Smooth muscle cell (in vitro differentiated cells): ENCODE measurements around the gene APOC3. TPM values are rescaled to one million over a fixed set of nuclear protein-coding genes. Genes with fewer than 3 reads are reported as not detected.

Experiments
- DNase-seq: peaks from one replicate; lab custom pipeline; 2025; ENCODE audit not compliant: unreplicated experiment; lab: John Stamatoyannopoulos, UW
- H2AFZ ChIP-seq: fragments of 200-600 bp; sonication (generic); 2 replicates; pipeline ENCODE4 v1.6.0; 2016; ENCODE audit warnings: antibody characterized with exemption, low read depth, mild to moderate bottlenecking
- H3F3A ChIP-seq: fragments of 200-600 bp; sonication (generic); 2 replicates; pipeline ENCODE4 v1.6.0; 2017; ENCODE audit warnings: antibody characterized with exemption, low read depth
- H3K27ac ChIP-seq: fragments of 200-600 bp; sonication (generic); 2 replicates; pipeline ENCODE4 v1.5.1; 2016; ENCODE audit warnings: low read depth, mild to moderate bottlenecking
- H3K27me3 ChIP-seq: fragments of 200-600 bp; sonication (generic); 2 replicates; pipeline ENCODE4 v1.6.1; 2016; ENCODE audit warnings: low read depth, mild to moderate bottlenecking
- H3K36me3 ChIP-seq: fragments of 200-600 bp; sonication (generic); 2 replicates; pipeline ENCODE4 v1.5.1; 2016; ENCODE audit warnings: low read depth
- H3K4me1 ChIP-seq: fragments of 200-600 bp; sonication (generic); 2 replicates; pipeline ENCODE4 v1.5.1; 2016; ENCODE audit warnings: low read depth
- H3K4me2 ChIP-seq: fragments of 200-600 bp; sonication (generic); 2 replicates; pipeline ENCODE4 v1.6.0; 2016; ENCODE audit warnings: mild to moderate bottlenecking
- H3K4me3 ChIP-seq: fragments of 200-600 bp; sonication (generic); 2 replicates; pipeline ENCODE4 v1.5.1; 2016; ENCODE audit warnings: mild to moderate bottlenecking
- H3K79me2 ChIP-seq: fragments of 200-600 bp; sonication (generic); 2 replicates; pipeline ENCODE4 v1.6.0; 2016; ENCODE audit warnings: low read depth, mild to moderate bottlenecking
- H3K9ac ChIP-seq: fragments of 200-600 bp; sonication (generic); 2 replicates; pipeline ENCODE4 v1.6.0; 2016; ENCODE audit warnings: low read depth
- H3K9me3 ChIP-seq: fragments of 200-600 bp; sonication (generic); replicated peaks from 2 replicates; pipeline ENCODE4 v1.5.1; 2016; ENCODE audit warnings: low read depth
- H4K20me1 ChIP-seq: fragments of 200-600 bp; sonication (generic); 2 replicates; pipeline ENCODE4 v1.6.0; 2016; ENCODE audit warnings: low read depth
- CTCF ChIP-seq: fragments of 200-600 bp; sonication (generic); IDR thresholded peaks from 2 replicates; pipeline ENCODE4 v1.5.1; 2017; ENCODE audit warnings: borderline replicate concordance, mild to moderate bottlenecking, antibody characterized with exemption; ENCODE audit not compliant: insufficient read depth, poor library complexity, severe bottlenecking
- WGBS: methylation state at CpG from one replicate; pipeline ENCODE4 v1.1.7; 2016; ENCODE audit warnings: low lambda C conversion rate; 5-methylcytosine and 5-hydroxymethylcytosine counted together
- polyA plus RNA-seq: library from polyadenylated mRNA; unstranded; fragments of >200 nt; fragmentation: Nextera tagmentation; extraction: Ambion mirVana; gene quantifications from 2 replicates; pipeline ENCODE4 v1.2.1, GENCODE V29; 2016
- total RNA-seq: library from RNA; depleted of rRNA; stranded (reverse); fragments of >200 nt; gene quantifications from 2 replicates; pipeline ENCODE4 v1.2.3, GENCODE V29; 2014

The APOC3 gene
- total and polyA plus RNA-seq, 2 experiments from 2014 or later = 0.54 TPM; not detected in 1

- no peak overlapping the region for H3K27ac ChIP-seq
- H3K4me3 ChIP-seq = no peak overlapping the region
- no peaks in the 10 kb centered on the region for H3K9me3 ChIP-seq
- no peaks in the 10 kb centered on the region for H4K20me1 ChIP-seq
- no peaks in the 10 kb centered on the region for H3K36me3 ChIP-seq
- no peak overlapping the region for H3K4me2 ChIP-seq
- DNase-seq = no peak
- 75% methylated on average over 6 of the region's 6 CpGs for WGBS
- no peaks in the 10 kb centered on the region for H3K27me3 ChIP-seq
- H2AFZ ChIP-seq = no peak overlapping the region
- peaks cover 3% of the 10 kb centered on the region for H3K4me1 ChIP-seq
- TF ChIP-seq CTCF = no peak
- no peak overlapping the region for H3K9ac ChIP-seq
- no peaks in the 10 kb centered on the region for H3F3A ChIP-seq
- H3K79me2 ChIP-seq = no peaks in the 10 kb centered on the region
Measured at GRCh38 chr11:116840224-116840745, 10.6 kb downstream of the APOC3 start.

DNA sequence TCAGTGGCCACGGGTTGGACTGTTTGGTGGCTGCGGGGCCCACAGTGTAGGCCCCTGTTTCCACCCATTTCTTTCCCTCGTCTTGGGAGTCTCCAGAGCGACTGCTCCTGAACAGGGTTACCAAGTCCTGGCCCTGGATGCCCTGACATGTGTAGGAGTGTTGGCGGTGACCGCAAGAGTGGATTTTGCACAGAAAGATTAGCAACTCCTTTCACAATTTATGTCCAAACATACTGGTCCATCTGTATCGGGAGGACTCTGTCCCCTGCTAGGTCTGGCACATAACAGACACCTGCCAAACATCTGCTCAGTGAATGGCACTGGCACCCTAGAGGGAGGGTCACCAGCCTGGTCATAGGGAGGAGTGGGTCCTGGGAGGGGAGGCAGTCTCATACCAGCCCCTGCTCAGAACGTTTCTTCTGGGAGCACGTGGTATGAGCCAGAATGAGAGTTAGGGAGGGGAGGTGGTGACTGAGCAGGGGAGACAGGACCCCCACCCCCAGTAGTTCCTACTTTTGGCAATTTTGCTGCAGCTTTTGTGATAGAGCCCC, 11.1 kb downstream of the APOC3 start:
- WGBS = 84% methylated on average over 9 of the region's 9 CpGs
- Histone ChIP-seq H3K9ac (no peak overlapping the region), H3K27ac (no peak overlapping the region), H3K4me2 (no peak overlapping the region), H3K27me3 (no peaks in the 10 kb centered on the region), H3F3A (no peaks in the 10 kb centered on the region), H3K4me3 (no peak overlapping the region), H3K79me2 (no peaks in the 10 kb centered on the region), H3K4me1 (peaks cover 3% of the 10 kb centered on the region), H3K9me3 (no peaks in the 10 kb centered on the region), H4K20me1 (no peaks in the 10 kb centered on the region), H3K36me3 (no peaks in the 10 kb centered on the region), H2AFZ (no peak overlapping the region)
- no peak for DNase-seq
- TF ChIP-seq CTCF = no peak

GRCh38 chr11:116842117-116842516, 12.4 kb downstream of the APOC3 start:
- no peaks in the 10 kb centered on the region for H3K36me3 ChIP-seq
- H3K27me3 ChIP-seq = no peaks in the 10 kb centered on the region
- H2AFZ ChIP-seq = no peak overlapping the region
- no peak for TF ChIP-seq CTCF
- H3K9me3 ChIP-seq = no peaks in the 10 kb centered on the region
- H3K4me3 ChIP-seq = no peak overlapping the region
- H3K9ac ChIP-seq = no peak overlapping the region
- 94% methylated on average over 4 of the region's 4 CpGs for WGBS
- no peak overlapping the region for H3K27ac ChIP-seq
- no peak for DNase-seq
- no peaks in the 10 kb centered on the region for H4K20me1 ChIP-seq
- H3F3A ChIP-seq = no peaks in the 10 kb centered on the region
- no peak overlapping the region for H3K4me2 ChIP-seq
- H3K79me2 ChIP-seq = no peaks in the 10 kb centered on the region
- peaks cover 3% of the 10 kb centered on the region for H3K4me1 ChIP-seq

DNA sequence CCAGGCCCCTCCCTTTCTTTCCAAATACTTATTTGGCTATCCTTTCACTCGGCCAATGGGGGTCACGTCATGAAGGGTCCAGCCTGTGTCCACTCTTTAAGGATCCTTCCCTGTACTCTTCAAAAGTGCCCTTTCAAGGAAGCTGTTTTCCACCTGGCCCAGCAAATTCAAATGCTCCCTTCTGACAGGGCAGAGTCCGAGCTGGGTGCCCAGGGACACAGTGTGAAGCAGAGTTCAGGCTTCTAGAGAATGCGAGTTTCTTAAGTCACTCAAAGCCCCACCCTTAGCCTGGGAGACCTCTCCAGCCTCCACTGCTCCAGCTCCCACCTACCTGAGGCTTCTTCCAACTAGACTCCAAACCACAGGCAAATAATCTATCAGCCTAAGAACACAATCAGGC, 13.2 kb downstream of the APOC3 start:
- Histone ChIP-seq H3K27me3 (no peaks in the 10 kb centered on the region), H3K4me3 (no peak overlapping the region), H3K27ac (no peak overlapping the region), H3K36me3 (no peaks in the 10 kb centered on the region), H3K9ac (no peak overlapping the region), H3K79me2 (no peaks in the 10 kb centered on the region), H3K9me3 (no peaks in the 10 kb centered on the region), H3K4me1 (peaks cover 2% of the 10 kb centered on the region), H3K4me2 (no peak overlapping the region), H4K20me1 (no peaks in the 10 kb centered on the region), H2AFZ (no peak overlapping the region), H3F3A (no peaks in the 10 kb centered on the region)
- no peak for DNase-seq
- WGBS = 90% methylated on average over 4 of the region's 4 CpGs
- no peak for TF ChIP-seq CTCF
